ENCODE data around the gene PNPO. TPM values are rescaled to one million over a fixed set of nuclear protein-coding genes. Genes with fewer than 3 reads are reported as not detected.
"Not testable (repeated sequence)": the region's sequence is repeated elsewhere in the genome, so short reads cannot be mapped to it uniquely, and the experiment has no call there.

Gene PNPO
- polyA plus RNA-seq, 3 donors = 20.6 to 23.4 (median 21.7) TPM

GRCh38 chr17:47987240-47987835, 46.0 kb downstream of the PNPO start:
- peak in 5 of 11 donors; percentile 46 to 76 (median 72) for DNase-seq (ENCODE audit: extremely low read depth in 1 of 11, low read depth in 9 of 11, low spot score in 4 of 11)

- not testable (repeated sequence) for DNase-seq (ENCODE audit: extremely low read depth in 1 of 11, low read depth in 9 of 11, low spot score in 4 of 11)
Observed at GRCh38 chr17:47988445-47988844, 47.1 kb downstream of the PNPO start.

- DNase-seq (ENCODE audit: extremely low read depth in 1 of 11, low read depth in 9 of 11, low spot score in 4 of 11) = no peak
Observed at GRCh38 chr17:47989159-47989558, 47.8 kb downstream of the PNPO start.

GRCh38 chr17:47989700-47990099, 48.3 kb downstream of the PNPO start:
- no peak for DNase-seq (ENCODE audit: extremely low read depth in 1 of 11, low read depth in 9 of 11, low spot score in 4 of 11)

- DNase-seq (ENCODE audit: extremely low read depth in 1 of 11, low read depth in 9 of 11, low spot score in 4 of 11) = no peak
Observed at GRCh38 chr17:47990962-47991731, 49.8 kb downstream of the PNPO start.

- DNase-seq (ENCODE audit: extremely low read depth in 1 of 11, low read depth in 9 of 11, low spot score in 4 of 11) = no peak
Observed at GRCh38 chr17:47992216-47992615, 50.8 kb downstream of the PNPO start.

- no peak for DNase-seq (ENCODE audit: extremely low read depth in 1 of 11, low read depth in 9 of 11, low spot score in 4 of 11)
Observed at GRCh38 chr17:47993031-47993564, 51.7 kb downstream of the PNPO start.

- DNase-seq (ENCODE audit: extremely low read depth in 1 of 11, low read depth in 9 of 11, low spot score in 4 of 11) = no peak
Observed at GRCh38 chr17:47993964-47994363, 52.6 kb downstream of the PNPO start.

- DNase-seq (ENCODE audit: extremely low read depth in 1 of 11, low read depth in 9 of 11, low spot score in 4 of 11) = no peak
Observed at GRCh38 chr17:47994724-47995123, 53.4 kb downstream of the PNPO start.

GRCh38 chr17:47995241-47995935, 54.0 kb downstream of the PNPO start:
- no peak for DNase-seq (ENCODE audit: extremely low read depth in 1 of 11, low read depth in 9 of 11, low spot score in 4 of 11)

GRCh38 chr17:47996201-47996600, 54.8 kb downstream of the PNPO start:
- DNase-seq (ENCODE audit: extremely low read depth in 1 of 11, low read depth in 9 of 11, low spot score in 4 of 11) = no peak

GRCh38 chr17:47997586-47997985, 56.2 kb downstream of the PNPO start:
- no peak for DNase-seq (ENCODE audit: extremely low read depth in 1 of 11, low read depth in 9 of 11, low spot score in 4 of 11)

- DNase-seq (ENCODE audit: extremely low read depth in 1 of 11, low read depth in 9 of 11, low spot score in 4 of 11) = no peak
Observed at GRCh38 chr17:47998044-47998443, 56.7 kb downstream of the PNPO start.

Other genes with a start within 250 kb of the PNPO start
- gene TBKBP1, start 247.4 kb upstream of the PNPO start, polyA plus RNA-seq (ENCODE audit: insufficient read length in 3 of 3) = 10 to 100 TPM; 27.4 to 37.7 (median 31.6) TPM
- gene TBX21, start 208.3 kb upstream of the PNPO start, polyA plus RNA-seq (ENCODE audit: insufficient read length in 3 of 3) = under 1 TPM; 0.07 to 0.20 (median 0.12) TPM
- 10 to 100 TPM; 12.5 to 18.6 (median 13.4) TPM for gene OSBPL7, start 119.8 kb upstream of the PNPO start, polyA plus RNA-seq (ENCODE audit: insufficient read length in 3 of 3)
- 10 to 100 TPM; 54.0 to 58.9 (median 58.4) TPM for gene MRPL10, start 110.0 kb upstream of the PNPO start, polyA plus RNA-seq (ENCODE audit: insufficient read length in 3 of 3)
- gene LRRC46, start 109.9 kb upstream of the PNPO start, polyA plus RNA-seq (ENCODE audit: insufficient read length in 3 of 3) = 1 to 10 TPM; 2.5 to 3.6 (median 3.4) TPM
- 10 to 100 TPM; 53.5 to 76.2 (median 54.9) TPM for gene SCRN2, start 100.3 kb upstream of the PNPO start, polyA plus RNA-seq (ENCODE audit: insufficient read length in 3 of 3)
- 1 to 10 TPM; 2.7 to 4.1 (median 3.9) TPM for gene SP6, start 90.4 kb upstream of the PNPO start, polyA plus RNA-seq (ENCODE audit: insufficient read length in 3 of 3)
- 10 to 100 TPM; 22.4 to 23.8 (median 22.6) TPM for gene SP2, start 45.3 kb upstream of the PNPO start, polyA plus RNA-seq (ENCODE audit: insufficient read length in 3 of 3)
- gene PRR15L, start 16.3 kb downstream of the PNPO start, polyA plus RNA-seq (ENCODE audit: insufficient read length in 3 of 3) = 10 to 100 TPM; 18.0 to 20.6 (median 18.2) TPM
- 100 to 1,000 TPM; 164 to 186 (median 167) TPM for gene CDK5RAP3, start 29.5 kb downstream of the PNPO start, polyA plus RNA-seq (ENCODE audit: insufficient read length in 3 of 3)
- gene COPZ2, start 96.2 kb downstream of the PNPO start, polyA plus RNA-seq (ENCODE audit: insufficient read length in 3 of 3) = 10 to 100 TPM; 15.8 to 20.3 (median 19.0) TPM
- gene NFE2L1, start 106.8 kb downstream of the PNPO start, polyA plus RNA-seq (ENCODE audit: insufficient read length in 3 of 3) = 100 to 1,000 TPM; 232 to 245 (median 232) TPM
- 100 to 1,000 TPM; 166 to 209 (median 197) TPM for gene CBX1, start 159.9 kb downstream of the PNPO start, polyA plus RNA-seq (ENCODE audit: insufficient read length in 3 of 3)
- gene SNX11, start 166.2 kb downstream of the PNPO start, polyA plus RNA-seq (ENCODE audit: insufficient read length in 3 of 3) = 10 to 100 TPM; 16.7 to 19.3 (median 19.2) TPM